Gastroesophageal sphincter (tissue), 3 donors: ENCODE measurements around the gene RBM43.

Source experiments
- CTCF ChIP-seq, 4 experiments: fragments of 200-600 bp in 2 of 4; fragments of 450-650 bp in 2 of 4; sonication (generic) in 1 of 4; IDR thresholded peaks; one replicate each; pipeline ENCODE4 v1.5.1; 2017 to 2019; ENCODE audit warnings: antibody characterized with exemption in 4 of 4, mild to moderate bottlenecking in 2 of 4, moderate library complexity in 2 of 4
- EP300 ChIP-seq: sonication (generic); formaldehyde crosslinking; IDR thresholded peaks from one replicate; pipeline ENCODE4 v1.6.1; 2017; ENCODE audit warnings: antibody characterized with exemption, mild to moderate bottlenecking
- POLR2A ChIP-seq, 2 donors: fragments of 450-650 bp; IDR thresholded peaks; one replicate each; pipeline ENCODE4 v1.6.1; 2017; ENCODE audit warnings: antibody characterized with exemption in 2 of 2, mild to moderate bottlenecking in 2 of 2, moderate library complexity in 1 of 2
- POLR2AphosphoS5 ChIP-seq: sonication (generic); formaldehyde crosslinking; IDR thresholded peaks from one replicate; pipeline ENCODE4 v1.6.1; 2017; ENCODE audit warnings: antibody characterized with exemption

GRCh38 chr2:151269798-151270568 is 8.3 kb upstream of the RBM43 start:
- TF ChIP-seq CTCF (IDR thresholded peaks at IDR 0.05) (no peak), EP300 (no peak), POLR2AphosphoS5 (no peak), POLR2A (IDR thresholded peaks at IDR 0.05) (no peak)
